ENCODE results near the gene SCAMP4.

Gene SCAMP4, protein sequence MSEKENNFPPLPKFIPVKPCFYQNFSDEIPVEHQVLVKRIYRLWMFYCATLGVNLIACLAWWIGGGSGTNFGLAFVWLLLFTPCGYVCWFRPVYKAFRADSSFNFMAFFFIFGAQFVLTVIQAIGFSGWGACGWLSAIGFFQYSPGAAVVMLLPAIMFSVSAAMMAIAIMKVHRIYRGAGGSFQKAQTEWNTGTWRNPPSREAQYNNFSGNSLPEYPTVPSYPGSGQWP

DNA sequence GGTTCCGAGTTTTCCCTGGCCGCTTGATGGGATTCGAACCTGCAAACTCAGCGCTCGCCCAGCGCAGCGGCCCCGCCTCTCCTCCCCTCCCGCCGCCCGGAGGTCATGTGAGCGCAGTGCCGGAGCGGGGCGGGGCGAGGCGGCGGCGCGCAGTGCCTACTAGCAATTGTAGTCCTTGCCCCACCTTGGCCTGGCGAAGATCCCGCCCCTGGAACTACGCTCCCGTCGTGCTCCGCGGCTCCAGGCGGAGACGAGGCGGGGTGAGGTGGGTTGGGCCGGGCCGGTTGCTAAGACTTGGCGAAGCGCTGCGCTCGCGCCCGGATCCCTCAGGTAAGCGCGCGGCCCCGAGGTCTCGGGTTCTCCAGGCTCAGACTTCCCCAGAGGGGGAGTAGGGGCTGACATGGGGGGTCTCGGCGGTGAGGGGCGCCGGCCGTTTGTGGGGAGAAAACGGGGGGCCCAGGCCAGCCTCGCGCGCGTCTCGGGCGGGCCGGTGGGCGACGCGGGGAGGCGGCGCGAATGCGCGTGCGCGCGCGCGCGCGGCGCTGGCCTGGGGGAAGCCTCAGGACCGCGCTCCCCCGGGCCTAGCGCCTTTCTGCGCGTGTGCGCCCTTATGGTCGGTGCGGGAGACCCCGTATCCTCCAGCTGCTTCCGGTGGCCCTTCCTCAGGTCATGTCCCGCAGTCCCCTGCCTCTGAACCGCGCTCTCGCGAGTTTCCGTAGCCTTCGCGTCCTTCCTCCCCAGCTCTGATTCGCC is at the start of gene SCAMP4, which contains the start of gene ADAT3:
SCAMP4 (plus strand) TSS at position 290 of the 753 bp plus-strand sequence. CDS start 9,621 bp downstream, outside the sequence.
ADAT3 (plus strand) TSS at position 290 of the 753 bp plus-strand sequence. CDS start 6,649 bp downstream, outside the sequence.
- peak; percentile 99 for DNase-seq (ENCODE audit: low spot score)

DNA sequence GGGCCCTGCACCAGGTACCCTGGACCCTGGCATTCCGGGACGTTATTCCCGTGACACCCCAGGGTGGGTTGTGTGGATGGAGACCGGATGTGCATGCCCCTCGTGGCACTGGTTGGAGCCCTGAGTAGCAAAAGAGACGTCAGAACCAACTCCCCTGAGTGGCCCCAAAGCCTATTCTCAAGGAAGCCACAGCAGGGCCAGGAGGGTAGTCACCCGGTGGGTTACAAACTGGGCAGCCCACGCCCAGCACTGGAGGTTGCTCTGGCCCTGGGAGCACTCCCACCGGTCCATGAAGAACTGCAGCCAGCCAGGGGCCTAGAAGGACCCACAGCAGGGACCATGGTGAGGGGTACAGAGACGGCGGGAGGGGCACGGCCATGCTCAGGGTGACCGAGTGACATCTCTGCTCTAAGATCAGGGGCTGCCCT is 49.4 kb upstream of the SCAMP4 start:
- DNase-seq (ENCODE audit: low spot score), result no peak

DNA sequence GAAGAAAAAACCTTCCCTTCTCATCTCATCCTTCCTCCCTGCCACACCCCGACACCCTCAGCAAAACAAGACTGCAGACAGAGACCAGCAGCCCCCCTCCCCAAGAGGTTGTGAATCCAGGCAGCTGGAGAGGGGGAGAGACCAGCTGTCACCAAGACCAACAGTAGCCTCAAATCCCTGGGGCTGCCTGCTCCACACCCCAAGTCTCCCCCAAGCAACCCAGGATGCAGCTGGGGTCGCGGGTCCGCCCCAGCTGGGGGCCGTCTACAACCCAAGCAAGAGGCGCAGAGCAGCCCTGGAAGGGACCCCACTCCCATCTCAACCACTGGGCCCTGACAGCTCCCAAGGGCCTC is 48.9 kb upstream of the SCAMP4 start:
- no peak for DNase-seq (ENCODE audit: low spot score)

DNA sequence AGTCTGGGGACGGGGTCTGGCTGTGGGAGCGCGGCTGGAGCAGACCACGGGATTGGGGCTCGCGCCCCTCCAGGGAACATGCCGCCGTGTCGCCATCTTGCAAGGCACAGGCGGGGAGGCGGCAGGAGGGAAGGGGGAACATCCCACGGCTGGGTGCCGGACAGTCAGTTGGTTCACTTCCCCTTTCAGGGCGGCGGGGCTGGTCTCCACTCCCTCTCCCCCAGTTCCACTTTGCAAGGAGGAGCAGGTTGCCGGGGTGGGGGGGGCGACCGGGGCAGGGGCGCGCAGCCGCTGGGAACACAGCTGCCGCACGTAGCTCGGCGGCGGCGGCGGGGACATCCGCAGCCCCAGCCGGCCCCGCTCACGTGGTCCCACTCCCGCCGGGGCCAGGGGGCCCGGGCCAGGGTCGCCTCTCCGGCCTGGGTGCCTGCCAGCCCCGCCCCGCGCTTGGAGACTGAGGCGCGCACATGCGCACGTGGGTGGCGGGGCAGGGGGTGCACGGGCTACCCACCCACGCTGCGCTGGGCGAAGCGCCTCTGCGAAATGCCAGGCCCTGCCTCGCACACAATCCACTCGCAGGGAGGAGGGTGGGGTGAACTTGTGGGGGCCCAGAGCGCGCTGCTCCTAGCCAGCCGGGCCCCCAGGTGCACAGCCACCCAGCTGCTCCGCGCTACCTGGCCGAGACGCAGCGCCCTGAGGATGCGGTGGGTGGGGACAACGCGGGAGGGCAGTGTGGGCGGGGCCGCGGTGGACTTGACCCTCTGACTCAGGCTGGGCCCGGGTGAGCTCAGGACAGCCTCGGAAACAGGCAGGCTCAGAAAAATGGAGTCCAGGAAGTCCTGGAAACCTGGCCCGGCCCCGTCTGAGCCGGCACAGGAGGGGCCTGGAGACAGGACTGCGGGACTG is 48.2 kb upstream of the SCAMP4 start:
- DNase-seq (ENCODE audit: low spot score), result peak; percentile 84

DNA sequence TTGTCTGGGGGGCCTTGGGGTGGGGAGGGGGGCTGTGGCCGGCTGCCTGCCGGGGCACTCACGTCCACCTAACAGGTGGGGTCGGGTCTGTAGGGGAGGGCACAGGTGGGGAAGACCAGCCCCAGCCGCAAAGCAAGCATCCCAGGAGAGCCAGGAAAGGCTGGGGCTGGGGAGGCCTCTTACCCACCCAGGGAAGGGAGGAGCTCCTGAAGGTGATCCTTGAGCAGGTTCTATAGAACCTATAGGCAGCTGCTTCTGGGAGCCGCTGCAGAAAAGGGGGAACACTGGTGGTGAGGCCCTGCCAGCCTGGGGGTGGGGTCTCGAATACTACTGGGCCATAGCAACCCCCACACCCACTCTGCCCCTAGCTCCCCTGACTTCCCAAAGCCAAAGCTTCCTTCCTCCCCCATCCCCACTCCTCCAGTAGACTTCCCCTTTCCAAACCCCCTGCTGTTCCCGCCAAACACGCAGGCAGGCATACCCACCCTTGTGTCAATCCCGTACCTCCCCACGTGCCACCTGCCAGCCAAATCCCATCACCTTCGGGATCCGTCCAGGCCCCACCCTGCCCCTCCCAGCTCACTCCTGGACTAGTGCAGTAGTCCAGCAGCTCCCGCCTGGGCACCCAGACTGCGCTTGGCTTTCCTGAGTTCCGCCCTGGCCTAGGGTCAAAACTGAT is 47.4 kb upstream of the SCAMP4 start:
- no peak for DNase-seq (ENCODE audit: low spot score)

DNA sequence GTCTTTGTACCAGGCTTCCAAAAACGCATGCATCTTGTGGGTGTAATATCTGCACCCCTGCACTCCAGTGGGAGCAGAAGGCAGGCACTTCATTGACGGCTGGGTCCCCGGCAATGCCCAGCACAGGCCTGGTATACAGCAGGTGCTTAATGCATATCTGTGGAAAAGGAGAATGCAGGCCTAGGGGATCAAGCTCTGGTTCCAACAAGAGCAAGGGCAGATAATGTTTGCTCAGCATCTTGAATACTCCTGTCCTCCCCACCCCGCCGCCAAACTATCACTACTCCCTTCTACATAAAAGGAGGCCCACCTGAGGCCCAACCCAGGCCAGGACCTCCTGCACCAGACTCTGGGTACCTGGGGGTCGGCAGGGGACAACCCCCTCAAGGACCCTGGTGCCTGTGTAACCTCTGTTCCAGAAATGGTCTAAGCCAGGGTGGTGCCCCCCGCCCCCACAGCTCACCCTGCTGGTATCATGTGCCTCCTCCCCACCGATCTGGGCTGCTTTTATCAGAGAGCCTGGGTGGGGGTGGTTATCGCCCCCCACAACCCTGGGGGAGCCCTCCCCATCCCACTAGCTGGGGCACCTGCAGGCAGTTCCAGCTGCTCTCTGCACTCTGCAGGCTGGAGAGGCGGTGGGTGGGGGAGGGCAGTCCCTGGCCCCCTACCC is 46.7 kb upstream of the SCAMP4 start:
- DNase-seq (ENCODE audit: low spot score), result no peak

DNA sequence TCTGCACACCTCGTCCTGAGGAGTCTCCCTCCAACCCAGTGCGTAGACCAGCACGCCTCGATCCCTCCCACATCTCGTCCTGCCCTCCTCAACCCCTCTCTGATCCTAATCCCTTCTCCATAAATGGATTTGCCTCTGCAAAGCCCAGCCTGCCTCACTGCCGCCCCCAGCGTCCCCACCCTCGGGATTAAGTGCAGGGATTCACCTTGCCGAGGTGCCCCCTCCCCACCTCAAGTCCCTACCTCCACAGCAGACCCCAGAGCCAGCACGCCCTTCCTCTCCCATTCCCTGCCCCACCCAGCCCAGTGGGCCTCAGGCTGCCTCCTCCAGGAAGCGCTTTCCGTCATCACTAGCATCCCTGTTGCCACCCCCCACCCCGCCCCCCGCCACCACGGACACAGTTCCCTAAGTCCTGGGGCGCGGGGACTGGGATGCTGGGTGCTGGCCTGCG is 45.8 kb upstream of the SCAMP4 start:
- DNase-seq (ENCODE audit: low spot score), result no peak

DNA sequence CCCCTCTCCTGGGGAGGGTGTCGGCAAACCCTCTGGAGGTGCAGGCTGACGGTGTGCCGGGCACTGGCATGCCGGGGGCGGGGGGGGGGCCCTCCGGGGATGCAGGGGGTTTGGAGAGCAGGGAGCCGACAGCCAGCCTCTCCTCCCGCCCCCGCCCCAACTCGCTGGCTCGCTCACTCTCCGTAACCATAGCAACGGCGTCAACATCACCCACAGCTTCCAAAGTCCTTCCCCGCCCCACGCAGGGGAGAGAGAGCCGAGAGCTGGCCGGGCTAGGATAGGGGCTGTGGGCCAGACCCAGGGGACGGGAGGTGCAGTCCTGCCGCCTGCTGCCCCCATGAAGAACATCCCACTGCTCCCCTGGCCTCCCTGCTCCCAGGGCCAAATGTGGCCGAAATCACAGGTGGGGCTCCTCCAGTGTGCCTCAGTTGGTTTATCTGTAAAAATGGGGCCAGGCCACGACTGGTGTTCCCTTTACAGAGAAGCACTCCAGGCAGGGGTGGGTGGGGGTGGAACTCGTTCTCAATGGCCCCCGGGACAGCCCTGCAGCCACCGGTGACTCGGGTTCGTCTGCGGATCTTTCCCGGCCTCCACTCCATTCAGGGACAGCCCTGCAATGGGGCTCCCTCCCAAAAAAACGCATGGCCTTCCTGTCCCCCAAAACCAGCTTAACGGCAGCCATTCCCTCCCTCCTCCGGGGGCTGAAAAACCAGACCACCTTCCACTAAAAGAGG is 45.0 kb upstream of the SCAMP4 start:
- peak; percentile 69 for DNase-seq (ENCODE audit: low spot score)

DNA sequence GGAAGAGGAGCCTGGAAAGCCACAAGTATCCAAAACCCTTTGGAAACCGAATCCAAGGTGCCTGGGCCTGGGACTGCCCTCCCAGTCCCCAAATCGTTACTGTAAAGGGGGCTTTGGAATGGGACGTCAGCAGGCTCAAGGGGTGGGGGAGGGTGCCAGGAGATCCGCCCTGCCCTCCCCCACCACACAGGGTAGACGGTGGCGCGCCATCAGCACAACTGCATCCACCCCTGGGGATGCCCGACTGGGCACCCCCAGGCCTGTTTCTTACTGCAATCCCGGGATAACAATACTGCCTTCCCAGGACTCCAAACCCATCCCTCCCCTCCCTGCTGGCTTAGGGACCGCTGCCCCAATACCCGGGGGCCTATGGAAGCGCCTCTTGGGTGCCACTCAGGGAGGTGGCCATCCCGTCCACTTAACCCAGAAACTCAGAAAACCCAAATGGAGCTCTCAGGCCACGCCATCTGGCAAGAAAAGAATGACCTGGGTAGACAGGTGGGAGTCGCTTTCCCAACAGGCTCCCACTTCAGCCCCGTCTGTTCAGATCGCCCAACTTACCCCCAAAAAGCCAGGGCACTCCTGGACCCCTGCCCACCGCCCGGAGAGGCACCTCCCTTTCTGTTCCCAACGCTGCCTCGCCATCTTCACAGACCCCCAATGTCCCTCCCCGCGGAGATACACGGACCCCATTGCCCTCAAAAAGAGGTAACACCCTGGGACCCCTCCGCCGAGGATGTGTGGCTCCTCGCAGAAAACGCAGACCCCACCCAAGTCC is 44.2 kb upstream of the SCAMP4 start:
- DNase-seq (ENCODE audit: low spot score), result no peak

DNA sequence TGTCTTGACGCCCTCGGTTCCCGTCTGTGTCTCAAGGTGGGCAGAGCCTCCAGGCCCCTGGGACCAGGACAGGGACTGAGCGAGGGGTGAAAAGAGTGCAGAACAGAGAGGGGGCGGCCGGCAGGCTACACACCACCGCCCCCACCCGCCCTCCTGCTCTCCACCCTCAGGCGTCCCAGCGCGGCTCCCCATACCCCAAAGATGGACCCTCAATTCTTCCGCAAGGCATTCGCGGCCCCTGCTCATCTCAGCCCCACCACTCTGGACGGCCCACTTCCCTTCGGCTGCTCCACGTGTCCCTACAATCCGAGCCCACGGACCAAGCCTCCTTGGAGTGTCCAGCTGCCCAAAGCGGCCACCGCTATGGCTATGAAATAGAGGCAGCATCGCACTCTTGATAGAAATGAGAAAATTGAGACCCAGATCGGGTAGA is 43.6 kb upstream of the SCAMP4 start:
- no peak for DNase-seq (ENCODE audit: low spot score)

DNA sequence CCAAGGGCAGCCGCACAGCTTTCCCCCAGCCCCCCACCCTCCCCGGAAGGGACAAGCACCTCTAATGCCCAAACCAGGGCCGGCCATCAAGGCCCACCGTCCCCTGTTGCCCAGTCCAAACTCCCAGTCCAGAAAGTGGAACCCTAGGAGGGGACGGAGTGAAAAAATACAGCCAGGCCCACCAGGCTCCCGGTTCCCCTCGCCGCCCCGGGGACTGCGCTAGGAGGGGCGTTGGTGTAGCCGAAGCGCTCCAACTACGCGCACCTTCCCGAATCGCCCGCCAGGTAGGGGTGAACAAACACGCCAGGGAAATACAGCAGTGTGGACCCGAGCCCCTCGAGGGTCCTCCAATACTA is 43.2 kb upstream of the SCAMP4 start:
- DNase-seq (ENCODE audit: low spot score), result no peak

DNA sequence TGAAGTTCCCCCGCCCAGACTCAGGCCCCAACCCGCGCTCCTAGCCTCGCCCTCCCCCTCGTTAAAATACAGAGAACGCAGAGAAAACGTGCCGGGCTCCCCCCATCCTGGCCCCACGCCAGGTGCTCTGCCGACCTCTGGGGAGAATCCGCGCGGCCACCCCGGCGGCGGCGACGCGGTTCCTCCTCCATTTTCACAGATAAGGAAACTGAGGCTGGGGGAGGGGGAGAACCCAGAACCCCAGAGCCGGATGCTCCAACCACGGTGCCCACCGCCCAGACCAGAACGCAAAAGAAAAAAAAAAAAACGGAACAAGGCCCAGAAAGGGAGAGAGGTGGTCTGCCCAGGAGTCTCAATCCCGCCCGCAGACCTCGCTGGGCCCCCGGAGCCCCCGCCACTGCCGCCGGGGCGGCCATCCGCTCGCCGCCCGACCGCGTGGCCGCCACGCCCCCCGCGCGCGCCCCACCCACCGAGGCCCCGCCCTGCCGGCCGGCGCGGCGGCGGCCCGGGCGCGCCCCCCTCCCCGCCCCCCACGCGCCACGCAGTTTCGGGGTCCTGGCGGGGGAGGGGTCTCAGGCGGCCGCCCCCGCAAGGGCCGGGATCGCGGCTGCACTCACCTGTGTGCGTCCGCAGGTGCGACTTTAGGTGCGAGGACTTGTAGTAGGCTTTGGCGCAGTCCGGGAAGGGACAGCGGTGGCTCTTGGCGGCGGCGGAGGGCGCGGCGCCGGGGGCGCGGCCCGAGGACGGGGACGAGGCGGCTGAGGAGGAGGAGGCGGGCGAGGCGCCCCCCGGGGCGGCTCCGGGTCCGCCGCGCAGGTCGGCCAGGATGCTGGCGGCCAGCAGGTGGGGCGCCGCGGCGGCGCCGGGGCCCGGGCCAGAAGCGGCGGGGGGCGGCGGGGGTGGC is 42.5 kb upstream of the SCAMP4 start:
- DNase-seq (ENCODE audit: low spot score), result peak; percentile 55

DNA sequence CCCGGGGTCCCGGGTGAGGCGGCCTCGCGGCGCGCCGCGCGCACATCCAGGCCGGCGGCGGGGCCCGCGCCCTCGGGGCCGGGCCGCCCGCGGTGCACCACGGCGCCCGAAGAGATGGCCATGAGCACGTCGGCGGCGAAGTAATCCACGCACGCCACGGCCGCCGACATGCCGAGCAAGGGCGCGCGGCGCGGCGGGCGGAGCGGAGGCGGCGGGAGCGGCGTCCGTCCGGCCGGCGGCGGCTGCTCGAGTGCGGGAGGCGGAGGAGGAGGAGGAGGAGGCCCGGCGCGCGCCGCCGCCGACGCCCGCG is 41.9 kb upstream of the SCAMP4 start, which contains the start of gene KLF16:
KLF16 (minus strand) TSS at position 252 of the 310 bp plus-strand sequence; CDS start at position 170, 82 bp downstream.
- DNase-seq (ENCODE audit: low spot score), result no peak

DNA sequence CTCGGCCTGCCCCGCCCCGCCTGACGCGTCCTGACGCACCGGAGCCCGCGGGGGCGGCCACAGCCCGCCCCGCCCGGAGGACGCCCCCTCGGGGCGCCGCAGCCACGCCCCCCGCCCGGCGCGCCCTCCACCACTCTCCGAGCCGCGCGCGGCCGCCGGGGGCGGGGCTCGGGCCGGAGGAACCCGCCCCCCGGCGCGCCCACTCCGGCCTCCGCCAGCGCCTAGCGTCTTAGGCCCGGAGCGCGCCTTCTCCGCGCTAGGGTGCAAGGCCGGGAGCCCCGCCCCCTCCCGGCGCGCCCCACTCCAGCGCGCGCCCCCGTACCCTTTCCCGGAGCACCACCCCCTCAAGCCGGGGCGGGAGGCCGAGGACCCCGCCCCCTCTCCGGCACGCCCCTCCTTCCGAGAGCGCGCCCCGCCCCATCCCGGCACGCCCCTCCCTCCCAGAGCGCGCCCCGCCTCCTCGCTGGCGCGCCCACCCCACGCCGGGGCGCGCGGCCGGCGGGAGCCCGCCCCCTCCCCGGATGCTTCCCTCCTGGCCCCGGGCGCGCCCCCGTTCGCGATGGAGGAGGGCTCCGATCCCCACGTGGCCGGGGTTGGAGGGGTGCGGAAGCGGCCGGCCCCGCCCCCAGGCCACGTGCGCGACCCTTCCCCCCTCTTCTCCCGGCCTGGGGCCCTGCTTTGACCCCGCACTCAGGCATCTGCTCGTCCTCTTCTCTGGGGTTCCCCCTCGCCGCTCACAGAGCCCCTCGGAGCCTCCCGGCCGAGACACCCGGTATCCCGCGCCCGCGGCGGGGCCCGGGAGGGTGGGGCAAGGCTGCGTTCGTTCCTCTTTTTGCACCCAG is 41.3 kb upstream of the SCAMP4 start:
- DNase-seq (ENCODE audit: low spot score), result peak; percentile 92

DNA sequence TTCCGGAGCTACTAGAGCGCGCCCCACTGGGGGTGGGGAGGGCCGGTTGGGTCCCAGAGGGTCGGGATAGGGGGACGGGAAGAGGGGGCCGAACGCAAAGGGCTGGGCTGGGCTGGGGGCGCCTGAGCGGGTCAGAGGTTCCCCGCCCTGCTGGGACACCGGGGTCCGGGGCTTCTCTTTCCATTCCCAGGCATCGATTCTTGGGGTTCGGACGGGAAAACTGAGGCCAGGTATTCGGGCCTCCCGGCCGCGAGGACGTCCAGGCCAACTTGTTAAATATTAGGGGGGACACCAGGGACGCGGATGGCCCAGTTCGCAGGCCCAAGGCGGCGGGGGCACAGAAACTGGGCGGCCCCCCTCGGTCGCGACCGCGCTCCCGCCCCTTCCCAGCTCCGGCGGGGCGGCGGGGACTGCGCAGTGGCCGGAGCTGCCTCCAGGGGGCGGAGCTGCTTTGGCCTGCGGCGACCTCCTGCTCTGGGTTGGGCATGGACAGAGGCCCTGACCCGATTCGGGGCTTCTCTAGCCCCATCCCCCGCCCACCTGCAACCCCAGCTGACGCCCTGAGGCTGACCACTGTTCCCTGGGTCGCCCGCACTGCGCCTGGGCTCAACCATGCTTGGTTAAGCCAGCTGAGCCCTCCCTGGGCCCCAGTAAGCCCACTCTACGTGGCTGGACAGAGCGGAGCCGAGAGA is 40.6 kb upstream of the SCAMP4 start:
- peak; percentile 78 for DNase-seq (ENCODE audit: low spot score)

DNA sequence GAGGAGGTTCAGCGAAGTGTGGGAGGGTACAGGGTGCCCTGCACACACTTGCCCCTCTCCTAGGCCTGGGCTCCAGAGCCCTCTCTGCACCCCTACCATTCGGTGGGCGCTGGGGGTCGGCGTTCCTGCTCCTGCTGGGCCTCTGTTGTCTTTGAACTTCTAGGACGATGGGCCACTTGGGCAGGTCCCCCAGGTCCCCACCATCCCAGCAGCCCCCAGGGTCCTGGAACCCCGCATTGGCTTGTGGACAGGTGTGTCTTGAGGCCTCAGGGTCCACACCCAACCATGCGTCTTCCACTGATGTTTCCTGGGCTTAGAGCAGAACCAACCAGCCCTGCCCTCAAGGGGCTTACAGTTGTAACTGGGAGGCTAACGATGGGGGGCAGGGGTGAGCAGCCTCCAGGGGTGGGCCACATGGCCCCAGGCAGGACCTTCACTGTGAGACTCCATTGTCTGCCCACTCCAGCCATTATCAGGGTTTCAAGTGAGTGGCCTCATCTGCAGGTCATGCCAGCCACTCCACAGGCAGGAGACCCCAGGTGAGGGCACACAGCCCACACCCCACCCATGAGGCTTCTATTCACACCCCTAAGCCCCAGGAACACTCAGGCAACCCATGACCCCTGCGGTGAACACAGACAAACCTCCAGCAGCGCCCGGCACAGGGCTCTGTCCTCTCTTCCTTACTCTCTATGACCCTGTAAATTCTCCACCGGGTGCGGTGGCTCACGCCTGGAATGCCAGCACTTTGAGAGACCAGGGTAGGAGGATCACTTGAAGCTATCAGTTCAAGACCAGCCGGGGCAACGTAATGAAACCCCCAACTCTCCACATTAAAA is 39.8 kb upstream of the SCAMP4 start:
- no peak for DNase-seq (ENCODE audit: low spot score)

Data from RKO (cell line).